ENCODE data around the gene NEDD4L.

The NEDD4L gene

GRCh38 chr18:58249712-58250111, 205.7 kb downstream of the NEDD4L start:
- TF ChIP-seq, protein P1, sequence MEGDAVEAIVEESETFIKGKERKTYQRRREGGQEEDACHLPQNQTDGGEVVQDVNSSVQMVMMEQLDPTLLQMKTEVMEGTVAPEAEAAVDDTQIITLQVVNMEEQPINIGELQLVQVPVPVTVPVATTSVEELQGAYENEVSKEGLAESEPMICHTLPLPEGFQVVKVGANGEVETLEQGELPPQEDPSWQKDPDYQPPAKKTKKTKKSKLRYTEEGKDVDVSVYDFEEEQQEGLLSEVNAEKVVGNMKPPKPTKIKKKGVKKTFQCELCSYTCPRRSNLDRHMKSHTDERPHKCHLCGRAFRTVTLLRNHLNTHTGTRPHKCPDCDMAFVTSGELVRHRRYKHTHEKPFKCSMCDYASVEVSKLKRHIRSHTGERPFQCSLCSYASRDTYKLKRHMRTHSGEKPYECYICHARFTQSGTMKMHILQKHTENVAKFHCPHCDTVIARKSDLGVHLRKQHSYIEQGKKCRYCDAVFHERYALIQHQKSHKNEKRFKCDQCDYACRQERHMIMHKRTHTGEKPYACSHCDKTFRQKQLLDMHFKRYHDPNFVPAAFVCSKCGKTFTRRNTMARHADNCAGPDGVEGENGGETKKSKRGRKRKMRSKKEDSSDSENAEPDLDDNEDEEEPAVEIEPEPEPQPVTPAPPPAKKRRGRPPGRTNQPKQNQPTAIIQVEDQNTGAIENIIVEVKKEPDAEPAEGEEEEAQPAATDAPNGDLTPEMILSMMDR (IDR thresholded peaks at IDR 0.05; ENCODE audit: low read depth, low read length, missing control alignments) = no peak
- in situ Hi-C loops (cut with HindIII; ENCODE audit: low sequenced_read_pairs) = no loop called here
- H3K4me3 ChIP-seq (ENCODE audit: low read depth, low read length) = no peak overlapping the region
- DNase-seq (ENCODE audit: low read depth) = no peak

DNA sequence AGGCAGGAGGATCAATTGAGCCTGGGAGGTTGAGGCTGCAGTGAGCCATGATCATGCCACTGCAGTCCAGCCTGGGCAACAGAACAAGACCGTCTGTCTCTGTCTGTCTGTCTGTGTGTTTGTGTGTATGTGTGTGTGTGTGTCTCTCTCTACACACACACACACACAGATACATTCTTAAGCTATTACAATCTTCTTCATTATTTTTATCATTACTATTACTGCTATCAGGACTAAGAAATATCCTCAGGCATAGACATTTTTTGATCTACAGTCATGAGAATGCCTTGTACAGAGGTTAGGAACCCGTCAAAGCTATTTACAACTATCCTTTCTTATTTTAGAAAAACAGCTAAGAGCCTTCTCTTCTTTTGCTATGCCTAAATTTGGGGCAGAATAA, 207.4 kb downstream of the NEDD4L start:
- H3K4me3 ChIP-seq (ENCODE audit: low read depth, low read length) = no peak overlapping the region
- in situ Hi-C loops (cut with HindIII; ENCODE audit: low sequenced_read_pairs) = no loop called here
- TF ChIP-seq, protein P1 (IDR thresholded peaks at IDR 0.05; ENCODE audit: low read depth, low read length, missing control alignments) = no peak
- no peak for DNase-seq (ENCODE audit: low read depth)

DNA sequence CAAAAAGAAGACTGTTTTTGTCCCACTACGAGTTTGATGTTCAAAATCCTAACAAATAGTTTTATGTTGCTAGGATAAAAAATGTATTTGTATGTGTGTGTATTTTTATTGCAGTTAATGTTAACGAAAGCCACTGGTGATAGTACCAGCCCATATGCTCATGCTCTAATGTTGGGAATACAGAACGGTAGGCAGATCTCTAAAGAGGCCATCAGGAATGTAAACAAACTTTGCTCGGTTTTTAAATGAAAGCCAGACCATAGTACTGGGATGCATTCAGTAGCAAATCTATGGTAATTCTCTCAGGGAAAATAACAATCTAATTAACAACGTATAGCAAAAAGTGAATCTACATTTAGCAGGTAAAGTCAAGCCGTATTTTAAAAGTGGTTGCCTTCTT, 208.1 kb downstream of the NEDD4L start:
- H3K4me3 ChIP-seq (ENCODE audit: low read depth, low read length) = no peak overlapping the region
- in situ Hi-C loops (cut with HindIII; ENCODE audit: low sequenced_read_pairs) = no loop called here
- no peak for DNase-seq (ENCODE audit: low read depth)
- TF ChIP-seq, protein P1 (IDR thresholded peaks at IDR 0.05; ENCODE audit: low read depth, low read length, missing control alignments) = no peak

DNA sequence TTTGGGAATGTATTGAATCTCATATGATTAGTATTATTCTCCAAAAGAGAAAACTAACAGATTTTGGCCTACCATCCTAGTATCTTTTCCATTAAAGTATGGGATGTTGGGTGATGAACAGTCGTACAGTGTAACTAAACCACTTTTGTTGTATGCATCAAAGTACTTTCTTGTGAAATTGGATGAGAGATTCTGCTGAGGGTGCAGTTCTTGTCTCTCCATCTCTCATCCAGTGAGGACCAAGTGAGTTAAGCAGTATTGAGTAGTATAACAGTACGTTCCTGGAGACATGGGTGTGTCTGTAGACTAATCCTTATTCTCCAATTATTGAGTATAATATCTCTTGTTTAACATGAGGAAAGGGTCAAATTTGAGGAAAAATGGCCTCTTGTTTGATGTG, 209.3 kb downstream of the NEDD4L start:
- DNase-seq (ENCODE audit: low read depth) = no peak
- TF ChIP-seq, protein P1 (IDR thresholded peaks at IDR 0.05; ENCODE audit: low read depth, low read length, missing control alignments) = no peak
- in situ Hi-C loops (cut with HindIII; ENCODE audit: low sequenced_read_pairs) = no loop called here
- no peak overlapping the region for H3K4me3 ChIP-seq (ENCODE audit: low read depth, low read length)

GRCh38 chr18:58253871-58254270, 209.8 kb downstream of the NEDD4L start:
- in situ Hi-C loops (cut with HindIII; ENCODE audit: low sequenced_read_pairs) = no loop called here
- DNase-seq (ENCODE audit: low read depth) = no peak
- TF ChIP-seq, protein P1 (IDR thresholded peaks at IDR 0.05; ENCODE audit: low read depth, low read length, missing control alignments) = no peak

GRCh38 chr18:58254873-58255511, 211.0 kb downstream of the NEDD4L start:
- no peak for DNase-seq (ENCODE audit: low read depth)
- in situ Hi-C loops (cut with HindIII; ENCODE audit: low sequenced_read_pairs) = no loop called here
- TF ChIP-seq, protein P1 (IDR thresholded peaks at IDR 0.05; ENCODE audit: low read depth, low read length, missing control alignments) = no peak
- no peak overlapping the region for H3K4me3 ChIP-seq (ENCODE audit: low read depth, low read length)

More at GRCh38 chr18:58253871-58254270, 209.8 kb downstream of the NEDD4L start:
- H3K4me3 ChIP-seq (ENCODE audit: low read depth, low read length) = no peak overlapping the region

All from astrocyte of the cerebellum (primary cell).